GM18511 (cell line): ENCODE measurements around the gene MSX2.

Source experiments
- ATAC-seq: cut with Tn5 transposase; IDR thresholded peaks from one replicate; pipeline ENCODE4 v1.9.1; 2021; ENCODE audit warnings: mild to moderate bottlenecking, moderate library complexity; ENCODE audit not compliant: unreplicated experiment

MSX2 gene

GRCh38 chr5:174724484-174725260, at the start of gene MSX2:
TSS of gene MSX2 (plus strand) at chr5:174724582. CDS start at chr5:174724660, 78 bp downstream.
- no peak for ATAC-seq

GRCh38 chr5:174675110-174675509, 49.3 kb upstream of the MSX2 start:
- no peak for ATAC-seq

GRCh38 chr5:174675916-174676315, 48.5 kb upstream of the MSX2 start:
- ATAC-seq, result no peak

- no peak for ATAC-seq
Observed at GRCh38 chr5:174678107-174678506, 46.3 kb upstream of the MSX2 start.

- no peak for ATAC-seq
Observed at GRCh38 chr5:174680901-174681565, 43.3 kb upstream of the MSX2 start.

DNA sequence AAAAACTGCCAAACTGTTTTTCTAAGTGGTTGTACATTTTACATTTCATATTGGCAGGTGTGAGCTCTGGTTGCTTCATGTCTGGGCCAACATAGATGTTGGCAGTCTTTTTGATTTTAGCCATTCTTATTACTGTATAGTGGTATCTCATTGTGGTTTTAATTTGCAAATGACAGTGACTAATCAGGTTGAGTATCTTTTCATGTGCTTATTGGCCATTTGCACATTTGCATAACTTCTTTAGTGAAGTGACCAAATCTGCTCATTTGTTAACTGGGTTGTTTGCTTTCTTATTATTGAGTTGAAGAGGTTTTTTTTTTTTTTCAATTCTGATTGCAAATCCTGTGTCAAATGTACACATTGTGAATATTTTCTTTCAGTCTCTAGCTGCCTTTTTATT, 36.9 kb upstream of the MSX2 start:
- ATAC-seq, result no peak

DNA sequence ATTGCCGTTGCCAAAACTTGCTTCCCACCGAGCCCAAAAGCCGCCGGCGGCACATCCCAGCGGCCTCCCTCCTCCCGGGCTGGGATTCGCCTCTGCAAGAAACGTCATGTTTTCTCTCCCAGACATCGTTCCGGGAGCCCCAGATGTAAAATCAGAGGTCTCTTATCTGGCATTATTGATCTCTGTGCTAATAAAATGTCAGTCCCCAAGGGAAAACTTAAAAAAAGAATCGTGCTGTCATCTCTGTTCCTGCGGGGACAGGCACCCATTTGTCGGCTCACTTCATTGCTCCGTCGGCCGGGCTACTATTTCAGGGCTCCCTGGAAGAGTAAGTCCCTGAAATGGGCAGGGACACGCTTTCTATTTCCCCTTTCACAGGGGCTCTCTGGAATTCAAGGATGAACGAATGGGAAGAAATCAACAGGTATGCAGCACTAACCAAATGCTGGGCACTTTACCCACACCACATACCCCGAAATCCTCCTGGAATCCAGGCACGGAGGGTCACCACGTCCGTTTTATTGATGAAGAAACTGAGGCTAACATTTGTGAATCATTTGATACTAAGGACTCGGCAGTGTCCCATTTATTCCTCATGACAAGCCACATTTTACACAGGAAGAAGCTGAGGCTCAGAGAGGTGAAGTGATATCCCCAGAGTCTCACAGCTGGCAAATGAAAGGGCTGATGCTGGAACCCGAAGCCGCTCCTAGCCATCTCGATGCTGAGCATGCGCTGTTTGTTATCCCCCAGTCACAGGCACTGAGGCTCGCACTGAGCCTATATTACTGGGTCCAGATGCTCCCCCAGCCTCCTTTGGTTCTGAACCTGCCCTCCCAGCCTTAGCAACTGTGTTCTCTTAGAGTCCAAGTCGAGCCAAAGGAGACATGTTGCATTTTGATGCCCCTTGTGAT, 35.7 kb upstream of the MSX2 start:
- ATAC-seq, result no peak

GRCh38 chr5:174690271-174690670, 34.1 kb upstream of the MSX2 start:
- no peak for ATAC-seq

- no peak for ATAC-seq
Observed at GRCh38 chr5:174692381-174692780, 32.0 kb upstream of the MSX2 start.

- no peak for ATAC-seq
Observed at GRCh38 chr5:174692982-174693422, 31.4 kb upstream of the MSX2 start.

GRCh38 chr5:174693697-174694385, 30.5 kb upstream of the MSX2 start:
- ATAC-seq, result no peak

- ATAC-seq, result no peak
Observed at GRCh38 chr5:174694611-174695010, 29.8 kb upstream of the MSX2 start.

GRCh38 chr5:174698156-174698555, 26.2 kb upstream of the MSX2 start:
- no peak for ATAC-seq

GRCh38 chr5:174699131-174699530, 25.3 kb upstream of the MSX2 start:
- no peak for ATAC-seq

DNA sequence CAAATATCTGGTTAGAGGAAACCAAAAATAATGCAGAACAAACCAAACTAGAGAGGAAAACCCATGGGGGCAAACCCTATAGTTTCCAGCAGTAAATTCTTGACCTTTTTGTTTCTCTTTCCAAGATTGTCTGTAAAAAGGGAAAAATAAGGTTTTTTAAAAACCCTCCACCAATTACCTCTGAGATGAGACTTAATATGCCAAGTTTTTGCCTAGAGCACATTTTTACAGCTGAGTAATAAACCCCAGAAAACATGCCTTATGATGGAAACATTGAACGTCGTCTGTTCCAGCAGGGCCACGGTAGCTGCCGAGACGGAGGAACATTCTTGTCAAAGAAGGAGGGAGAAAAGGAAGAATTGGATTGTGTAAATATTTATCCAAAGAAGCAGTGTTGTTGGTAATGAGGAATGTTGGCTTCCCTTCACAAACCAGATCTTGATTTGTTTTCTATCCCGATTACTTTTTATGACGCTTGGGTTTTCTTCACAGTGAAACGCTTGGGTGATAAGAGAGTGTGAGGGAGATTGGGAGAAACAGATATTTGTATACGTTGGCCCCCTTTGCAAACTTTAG, 17.3 kb upstream of the MSX2 start:
- no peak for ATAC-seq

GRCh38 chr5:174707671-174708070, 16.7 kb upstream of the MSX2 start:
- ATAC-seq, result no peak

- ATAC-seq, result no peak
Observed at GRCh38 chr5:174708476-174709207, 15.7 kb upstream of the MSX2 start.

DNA sequence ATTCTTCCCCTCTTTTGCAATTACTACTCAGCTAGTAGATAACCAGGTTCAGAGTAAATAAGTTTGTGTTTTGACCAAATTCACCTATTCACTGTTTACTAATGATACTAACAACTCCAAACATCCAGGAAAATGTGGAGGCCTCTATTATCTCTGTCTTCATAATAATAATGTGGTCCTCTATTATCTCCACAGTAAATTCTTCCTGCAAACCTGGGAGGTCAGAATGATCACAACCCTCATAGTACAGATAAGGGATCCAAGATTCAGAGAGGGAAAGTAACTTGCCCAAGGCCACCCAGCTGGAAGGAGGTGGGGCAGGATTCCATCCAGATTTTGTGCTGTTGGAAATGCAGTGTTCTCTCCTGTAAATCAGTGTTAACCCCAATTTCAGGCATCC, 9.6 kb upstream of the MSX2 start:
- no peak for ATAC-seq

DNA sequence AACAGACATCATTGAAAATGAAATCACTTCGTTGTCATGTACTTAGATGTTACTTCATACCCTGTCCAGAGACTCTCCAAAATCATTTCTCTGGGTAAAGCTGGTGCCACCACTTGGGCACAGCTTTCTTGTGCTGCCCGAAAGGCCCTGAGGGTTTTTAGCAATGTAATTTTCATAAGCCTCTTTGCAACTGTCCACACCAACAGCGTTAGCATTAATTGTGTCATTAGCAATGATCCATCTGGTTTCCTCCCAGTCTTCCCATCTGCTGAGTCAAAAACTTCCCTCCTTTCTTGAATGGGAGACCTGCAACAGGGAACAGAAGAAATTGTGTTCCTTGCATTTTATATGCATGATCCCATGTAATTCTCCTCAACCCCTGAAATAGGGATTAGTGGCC, 8.6 kb upstream of the MSX2 start:
- no peak for ATAC-seq
